GM19099 (cell line): ENCODE results near the gene TMEM54.

ENCODE experiments used
- POLR2A ChIP-seq: IDR thresholded peaks from 3 replicates; pipeline ENCODE4 v1.6.1; 2011; ENCODE audit warnings: low read depth; ENCODE audit not compliant: insufficient read length; ENCODE audit errors: extremely low read depth

The TMEM54 gene

DNA sequence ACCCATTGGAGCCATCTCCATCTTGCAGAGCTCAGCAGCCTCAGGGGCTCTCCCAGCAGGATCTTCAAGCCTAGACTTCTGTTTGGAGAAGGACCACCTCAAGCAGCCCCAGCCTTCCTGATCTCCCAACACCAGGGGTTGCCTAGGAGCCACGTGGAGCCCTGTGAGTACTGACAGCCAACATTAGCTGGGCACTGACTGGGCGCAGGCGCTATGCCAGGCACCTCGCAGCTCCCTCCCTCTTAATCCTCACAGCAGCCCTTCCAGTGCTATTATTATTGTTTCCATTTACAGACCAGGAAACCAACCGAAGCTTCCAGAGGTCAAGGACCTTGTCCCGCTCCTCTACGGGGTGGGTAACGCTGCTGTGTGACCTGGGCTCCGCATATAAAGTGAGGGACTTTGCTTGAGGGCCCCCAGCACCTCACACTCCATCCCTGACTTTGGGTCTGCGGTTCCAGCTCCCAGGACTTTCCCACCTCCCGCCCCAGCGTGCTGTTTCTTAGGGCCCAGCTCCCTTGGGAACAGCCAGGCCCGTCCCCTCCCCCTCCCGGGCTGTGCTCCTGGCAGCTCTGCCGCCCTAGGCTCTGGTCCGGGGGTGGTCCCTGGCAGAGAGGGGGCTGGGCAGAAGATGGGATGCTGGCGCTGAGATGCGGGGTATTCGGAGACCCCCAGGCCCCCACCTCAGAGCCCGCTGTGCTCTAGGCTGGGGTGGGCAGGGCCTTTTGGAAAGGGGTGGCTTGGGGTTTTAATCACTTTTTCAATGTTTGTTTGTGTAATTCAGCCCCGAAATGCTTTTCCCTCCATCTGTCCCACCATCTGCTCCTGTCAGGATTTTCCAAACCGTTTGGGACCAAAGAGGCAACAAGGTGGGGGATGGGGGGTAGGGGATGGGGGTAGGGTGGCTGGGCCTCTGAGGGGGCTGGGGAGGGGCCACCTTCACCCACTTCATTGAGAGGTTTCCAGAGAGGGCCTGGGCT is 19.0 kb downstream of the TMEM54 start:
- no peak for TF ChIP-seq POLR2A

DNA sequence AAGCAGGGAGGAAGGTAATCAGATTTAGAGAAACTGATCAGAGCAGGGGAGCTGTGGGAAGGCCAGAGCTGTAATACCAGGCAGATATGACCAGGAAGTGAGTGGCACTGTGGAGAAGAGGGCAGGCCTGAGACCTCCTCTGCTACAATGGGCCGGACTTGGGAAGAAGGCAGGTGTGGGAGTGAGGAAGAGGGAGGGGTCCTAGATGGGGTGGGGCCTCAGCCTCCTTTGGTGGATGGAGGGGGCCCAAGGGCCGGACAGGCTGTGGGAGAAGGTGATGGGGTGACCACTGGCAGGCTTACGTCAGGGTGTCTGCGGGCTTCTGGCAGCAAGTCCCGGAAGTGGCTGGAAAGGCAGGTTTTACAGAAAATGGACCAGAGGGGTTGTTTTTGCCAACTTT is 19.9 kb downstream of the TMEM54 start:
- no peak for TF ChIP-seq POLR2A

DNA sequence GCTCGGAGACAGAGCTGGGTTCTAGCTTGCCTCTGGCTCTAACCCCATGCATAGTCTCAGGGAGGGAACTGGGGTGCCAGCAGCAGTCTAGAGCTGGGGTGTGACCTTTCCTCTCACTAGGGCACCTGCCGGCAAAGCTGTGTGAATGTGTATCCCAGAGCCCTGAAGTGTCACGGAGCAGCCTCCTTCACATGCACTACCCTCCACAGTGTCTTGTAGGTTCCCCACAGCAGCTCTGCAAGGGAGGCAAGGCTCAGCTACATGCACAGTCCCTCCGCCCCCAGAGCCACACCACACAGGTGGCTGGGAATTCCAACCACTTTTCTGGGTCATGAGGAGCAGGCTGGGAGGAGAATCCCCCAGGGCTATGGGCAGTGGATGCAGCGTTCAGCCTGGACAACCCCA is 22.6 kb downstream of the TMEM54 start:
- no peak for TF ChIP-seq POLR2A

DNA sequence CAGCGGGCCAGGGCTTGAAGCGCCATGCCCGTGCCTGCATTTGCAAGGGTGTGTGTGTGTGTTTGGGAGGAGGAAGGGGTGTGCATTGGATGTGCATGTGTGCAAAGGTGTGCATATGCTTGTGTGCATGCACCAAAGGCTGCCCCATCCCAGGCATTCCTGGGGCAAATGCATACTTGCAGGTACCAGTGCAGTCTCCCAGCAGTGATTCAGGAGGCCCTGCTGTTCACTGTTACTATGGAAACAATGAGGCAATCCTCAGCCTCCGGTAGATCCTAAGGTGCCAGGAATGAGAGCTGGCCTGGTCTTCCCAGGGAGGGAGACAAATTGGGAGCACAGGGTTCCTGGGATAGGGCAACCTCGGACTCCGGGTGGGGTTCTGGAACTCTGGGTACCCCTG is 23.0 kb downstream of the TMEM54 start:
- TF ChIP-seq POLR2A = no peak

DNA sequence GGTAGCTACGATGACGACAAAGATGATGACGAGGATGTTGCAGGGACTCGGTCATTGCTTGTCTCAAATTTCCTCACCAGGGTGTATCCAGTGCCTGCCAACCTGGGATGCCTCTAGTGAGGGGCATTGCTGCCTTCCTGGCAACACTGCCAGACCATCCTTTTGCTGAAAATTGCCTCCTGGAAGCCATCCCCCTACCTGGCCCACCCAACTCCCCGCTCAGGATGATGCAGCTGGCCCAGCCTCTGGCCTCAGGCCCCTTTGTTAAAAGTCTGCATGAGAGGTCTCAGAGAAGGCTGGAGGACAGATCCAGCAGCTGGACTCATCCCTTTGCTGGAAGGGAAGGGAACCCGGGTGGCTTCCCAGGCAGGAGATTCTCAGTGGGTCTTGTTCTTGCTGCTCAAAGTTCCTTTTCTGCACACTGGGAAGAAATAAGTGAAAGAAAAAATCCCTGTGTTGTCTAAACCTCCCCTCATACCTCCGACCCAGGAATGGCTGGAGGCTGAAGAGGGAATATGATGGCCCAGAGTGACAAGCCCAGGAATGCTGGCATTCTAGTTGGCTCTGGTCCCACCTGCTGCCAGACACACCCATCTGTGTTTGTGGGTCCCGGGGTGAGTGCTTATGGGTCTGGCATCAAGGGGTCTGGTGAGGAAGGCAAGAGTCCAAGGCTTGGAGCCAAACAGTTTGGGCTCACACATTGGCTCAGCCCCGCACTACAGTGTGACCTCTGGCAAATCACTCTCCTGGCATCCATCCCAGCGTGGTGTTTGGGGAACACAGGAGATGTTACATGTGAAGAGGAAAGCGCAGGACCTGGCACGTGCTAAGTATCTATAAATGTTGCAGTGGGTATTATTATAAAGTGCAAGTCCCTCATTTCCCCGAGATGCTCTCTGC is 23.7 kb downstream of the TMEM54 start:
- no peak for TF ChIP-seq POLR2A

DNA sequence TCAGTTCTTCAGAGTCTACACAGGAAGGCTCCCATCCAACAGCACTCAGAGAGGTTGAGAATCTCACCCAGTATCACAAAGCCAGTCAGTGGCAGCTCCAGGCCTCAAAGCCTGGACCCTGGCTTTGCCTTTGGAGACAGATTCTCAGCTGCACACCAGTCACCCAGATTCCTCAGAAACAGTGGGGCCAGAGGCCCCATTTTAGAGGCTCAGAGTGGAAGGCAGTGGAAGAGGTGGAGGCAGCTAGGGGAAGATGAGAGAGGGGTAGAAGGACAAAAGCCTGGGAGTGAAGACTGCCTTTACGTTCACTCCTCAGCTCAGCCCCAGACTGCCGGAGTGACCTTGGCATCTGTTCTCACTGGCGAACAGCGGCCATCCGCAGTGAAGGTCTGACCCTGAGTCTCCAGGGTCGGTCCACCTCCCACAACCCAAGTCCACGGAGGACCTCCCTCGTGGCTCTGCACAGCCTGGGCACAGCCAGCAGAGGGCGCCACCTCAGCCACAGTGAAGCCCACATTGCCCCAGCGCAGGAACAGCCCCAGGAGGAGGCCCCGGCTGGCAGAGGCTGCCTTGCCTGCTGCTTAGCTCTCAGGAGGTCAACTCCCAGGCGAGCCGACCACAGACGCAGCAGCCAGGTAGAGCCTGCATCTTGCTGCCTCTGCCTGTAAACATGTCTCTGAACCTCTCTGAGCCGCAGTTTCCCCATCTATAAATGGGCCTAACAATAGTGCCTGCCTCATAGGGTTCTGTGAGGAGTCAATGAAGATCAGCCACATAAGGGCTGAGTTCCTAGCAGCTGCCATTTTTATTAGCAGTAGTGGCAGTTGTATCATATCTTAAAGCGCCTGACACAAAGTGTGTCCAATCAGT is 24.6 kb downstream of the TMEM54 start:
- no peak for TF ChIP-seq POLR2A

DNA sequence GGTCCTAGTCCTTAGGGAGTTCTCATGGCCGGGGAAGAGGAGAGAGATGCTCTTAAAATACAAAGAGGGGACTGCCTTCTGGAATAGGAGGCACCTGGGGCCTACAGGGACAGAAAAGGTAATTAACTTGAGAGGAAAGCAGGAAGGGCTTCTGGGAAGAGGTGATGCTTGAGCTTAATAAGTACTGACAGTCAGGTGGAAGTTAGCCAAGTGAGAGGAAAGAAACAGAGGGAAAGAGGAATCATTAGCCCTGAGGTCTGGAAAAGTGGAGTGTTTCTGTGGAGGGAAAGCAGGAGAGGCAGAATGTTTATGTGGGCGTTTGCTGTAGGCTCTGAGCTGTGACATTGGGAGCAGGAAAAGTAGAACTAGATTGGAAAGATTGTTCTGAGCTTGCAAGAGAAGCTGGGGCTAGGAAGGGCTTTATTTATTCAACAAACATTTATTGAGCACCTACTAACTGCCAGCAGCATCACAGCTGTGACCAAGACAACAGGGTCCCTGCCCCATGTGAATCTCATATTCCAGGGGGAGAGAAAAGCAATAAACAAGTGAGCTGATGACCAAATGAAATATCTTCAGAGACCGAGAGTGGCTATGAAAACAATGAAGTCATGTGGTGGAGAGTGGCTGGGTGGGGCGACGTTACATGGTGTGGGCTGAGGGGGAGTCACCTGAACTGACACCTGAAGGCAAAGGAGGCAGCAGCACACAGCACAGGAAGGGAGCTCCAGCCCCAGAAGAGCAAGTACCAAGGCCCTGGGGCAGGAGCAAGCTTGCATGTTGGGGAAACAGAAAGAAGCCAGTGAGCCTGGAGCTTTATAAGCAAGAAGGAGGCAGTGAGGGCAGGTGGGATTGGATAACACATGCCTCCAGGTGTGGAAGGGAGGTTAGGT is 26.1 kb downstream of the TMEM54 start:
- no peak for TF ChIP-seq POLR2A

DNA sequence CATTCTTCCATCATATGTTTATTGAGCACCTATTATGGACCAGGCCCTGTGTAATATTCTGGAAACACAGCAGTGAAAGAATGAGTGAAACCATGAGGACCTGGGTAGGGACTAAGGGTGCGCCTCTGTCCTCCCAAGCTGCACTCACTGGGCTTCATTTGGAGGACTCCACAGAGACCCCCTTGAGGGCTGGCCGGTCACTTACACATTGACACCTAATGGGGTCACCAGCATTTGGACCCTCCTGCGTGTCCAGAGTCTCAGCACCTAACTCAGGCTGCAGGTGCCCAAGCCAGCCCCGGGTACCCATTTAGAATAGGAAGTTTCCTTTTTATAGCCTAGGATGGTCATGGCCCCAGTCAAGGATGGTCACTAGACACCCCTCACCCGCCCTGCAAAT is 27.7 kb downstream of the TMEM54 start:
- TF ChIP-seq POLR2A = no peak

DNA sequence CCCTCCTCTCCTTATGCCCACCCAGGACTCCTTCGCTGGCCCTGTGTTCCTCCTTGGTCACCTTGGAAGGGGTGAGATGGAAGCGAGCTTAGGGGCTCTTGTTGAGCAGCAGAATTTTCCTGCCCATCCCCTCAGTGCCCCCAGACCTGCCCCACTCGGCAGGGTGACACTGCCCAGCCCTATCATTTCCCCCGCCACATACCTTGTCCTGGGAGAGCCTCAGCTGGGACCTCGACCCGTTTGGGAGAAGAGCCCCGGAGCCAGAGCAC is 29.1 kb downstream of the TMEM54 start:
- no peak for TF ChIP-seq POLR2A

DNA sequence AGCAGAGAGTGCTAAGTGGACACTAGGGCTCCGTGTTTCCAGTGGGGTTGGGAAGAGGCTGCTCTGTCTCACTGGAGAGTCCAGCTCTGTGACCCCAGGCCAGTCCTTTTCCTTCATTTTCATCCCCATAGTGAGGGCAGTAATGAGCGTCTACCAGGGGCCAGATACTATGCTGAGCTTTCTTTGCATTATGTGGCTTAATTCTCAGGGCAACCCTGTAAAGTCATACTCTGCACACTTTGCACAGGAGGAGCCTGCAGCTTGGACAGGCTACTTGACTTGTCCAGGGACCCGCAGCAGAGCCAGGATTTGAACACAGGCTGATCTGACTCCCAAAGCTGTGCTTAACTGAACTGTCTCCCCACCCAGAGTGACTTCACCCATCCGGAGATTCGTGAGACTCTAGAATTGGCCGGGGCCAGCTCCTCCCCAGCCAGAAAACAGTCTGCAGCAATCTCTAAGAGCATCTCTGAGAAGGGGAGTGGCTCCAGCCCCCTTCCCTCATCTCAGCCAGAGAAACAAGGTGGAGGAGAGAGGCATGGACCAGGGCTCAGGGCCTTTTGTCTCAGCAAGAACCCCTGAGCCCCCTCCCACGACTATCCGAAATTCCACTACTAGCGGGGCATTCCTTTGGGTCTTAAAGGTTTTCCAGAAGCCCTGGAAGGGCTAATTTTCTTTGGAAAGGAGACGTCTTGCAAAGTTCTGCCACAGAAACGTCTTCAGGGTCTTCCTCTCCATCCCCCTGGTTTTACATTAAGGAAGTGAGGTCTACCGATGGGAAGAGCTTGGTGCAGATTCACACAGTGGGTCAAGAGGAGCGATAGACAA is 29.6 kb downstream of the TMEM54 start:
- no peak for TF ChIP-seq POLR2A

DNA sequence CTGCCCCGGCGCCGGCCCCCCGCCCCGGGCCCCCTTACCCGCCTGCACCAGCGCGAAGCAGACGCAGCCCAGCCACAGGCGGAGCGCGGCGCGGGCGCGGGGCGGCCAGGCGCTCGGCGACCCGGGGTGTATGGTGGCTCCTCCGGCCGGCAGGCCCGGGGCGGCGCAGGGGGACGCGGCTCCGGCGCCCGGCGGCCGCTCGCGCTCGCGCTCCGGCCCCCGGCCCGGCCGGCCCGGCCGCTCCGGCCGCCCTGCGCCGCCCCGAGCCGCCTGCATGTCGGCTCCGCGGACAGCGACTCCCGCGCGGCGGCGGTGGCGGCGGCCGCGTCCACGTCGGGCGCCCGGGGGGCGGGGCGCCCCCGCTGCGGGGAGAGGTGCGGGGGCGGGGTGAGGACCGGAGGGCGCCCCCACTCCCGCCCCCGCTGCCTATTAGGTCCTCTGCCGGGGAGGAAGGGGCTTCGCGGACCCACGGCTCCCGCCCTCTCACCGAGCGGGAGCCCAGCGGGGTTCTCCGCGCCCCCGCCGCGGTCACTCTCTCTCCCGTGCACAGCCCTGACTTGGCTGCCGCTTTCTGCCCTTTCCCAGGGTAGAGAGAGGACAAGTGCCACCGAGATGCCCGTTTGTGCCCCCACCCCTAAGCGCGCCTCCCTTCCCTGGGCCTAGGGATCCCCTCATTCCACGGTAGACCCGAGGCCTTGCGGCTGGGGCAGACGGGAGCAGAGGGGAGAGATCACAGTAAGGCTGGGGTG is 30.4 kb downstream of the TMEM54 start, which contains the start of gene FNDC5:
TSS of gene FNDC5 (minus strand) at position 298 of the 749 bp plus-strand sequence.
- TF ChIP-seq POLR2A = no peak

DNA sequence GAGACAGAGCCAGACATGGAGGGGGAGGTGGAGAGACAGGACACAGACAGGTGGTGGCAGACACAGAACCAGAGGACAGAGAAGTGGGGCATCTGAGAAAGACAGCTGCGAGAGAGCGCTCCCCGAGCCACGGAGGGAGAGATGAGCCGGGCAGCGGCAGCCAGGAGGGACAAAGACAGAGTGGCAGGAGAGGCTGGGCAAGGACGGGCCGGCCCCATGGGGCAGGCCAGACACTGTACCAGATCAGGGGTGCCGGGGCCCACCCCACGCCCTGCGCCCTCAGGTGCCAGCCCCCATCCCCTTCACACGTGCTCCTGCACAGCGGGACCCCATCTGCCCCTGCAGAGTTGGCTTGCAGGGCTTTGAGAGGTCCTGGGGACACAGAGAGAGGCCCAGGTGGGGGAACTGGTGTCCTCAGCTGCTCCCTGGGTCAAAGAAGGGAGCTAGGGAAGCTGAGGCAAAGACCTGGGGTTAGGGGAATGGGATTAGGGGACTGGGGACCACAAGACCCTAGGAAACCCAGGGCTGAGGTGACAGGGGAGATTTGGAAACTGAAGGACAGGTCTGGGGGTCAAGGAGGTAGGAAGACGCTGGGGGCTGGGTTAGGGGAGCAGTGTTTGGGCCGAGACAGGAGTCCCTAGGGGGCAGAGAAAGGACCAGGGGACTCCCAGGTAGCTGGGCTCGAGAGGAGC is 31.1 kb downstream of the TMEM54 start:
- no peak for TF ChIP-seq POLR2A
